Panc1 (cell line): ENCODE measurements around the gene HDAC7.

Source experiments
- POLR2AphosphoS5 ChIP-seq: IDR thresholded peaks from 2 replicates; pipeline ENCODE4 v1.6.1; 2012; ENCODE audit warnings: mild to moderate bottlenecking, low read depth, low read length, moderate library complexity
- TF ChIP-seq, protein P1 (sequence below): fragments of 450-650 bp; IDR thresholded peaks from 2 replicates; pipeline ENCODE4 v1.5.1; 2017; ENCODE audit warnings: mild to moderate bottlenecking

DNA sequence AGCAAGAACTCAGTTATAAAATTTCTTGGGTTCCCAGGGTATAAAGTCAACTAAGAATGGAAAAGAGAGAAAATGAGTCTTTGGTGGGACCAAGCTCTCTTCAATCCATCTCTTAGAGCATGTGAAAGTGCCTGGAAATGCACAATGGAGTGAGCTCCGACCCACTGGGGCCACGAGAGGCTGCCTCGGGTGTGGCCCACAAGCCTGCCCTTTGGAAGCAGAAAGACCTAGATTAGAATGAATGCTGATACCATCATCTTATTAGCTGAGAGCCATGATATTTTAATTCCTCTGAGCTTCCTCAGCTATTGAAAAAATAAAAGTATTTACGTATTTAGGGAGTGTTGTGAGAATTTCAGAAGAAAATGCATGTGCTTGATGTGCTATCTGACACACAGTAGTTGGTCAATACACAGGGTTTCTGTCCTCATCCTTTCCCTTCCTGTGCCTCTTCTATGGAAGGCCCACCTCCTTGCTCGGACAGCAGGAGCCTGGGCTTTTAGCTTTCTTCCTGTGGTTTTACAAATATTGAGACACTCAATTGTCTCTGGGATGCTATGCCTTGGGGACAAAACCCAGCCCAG is 42.6 kb upstream of the HDAC7 start:
- TF ChIP-seq POLR2AphosphoS5, result no peak
- TF ChIP-seq, protein P1, sequence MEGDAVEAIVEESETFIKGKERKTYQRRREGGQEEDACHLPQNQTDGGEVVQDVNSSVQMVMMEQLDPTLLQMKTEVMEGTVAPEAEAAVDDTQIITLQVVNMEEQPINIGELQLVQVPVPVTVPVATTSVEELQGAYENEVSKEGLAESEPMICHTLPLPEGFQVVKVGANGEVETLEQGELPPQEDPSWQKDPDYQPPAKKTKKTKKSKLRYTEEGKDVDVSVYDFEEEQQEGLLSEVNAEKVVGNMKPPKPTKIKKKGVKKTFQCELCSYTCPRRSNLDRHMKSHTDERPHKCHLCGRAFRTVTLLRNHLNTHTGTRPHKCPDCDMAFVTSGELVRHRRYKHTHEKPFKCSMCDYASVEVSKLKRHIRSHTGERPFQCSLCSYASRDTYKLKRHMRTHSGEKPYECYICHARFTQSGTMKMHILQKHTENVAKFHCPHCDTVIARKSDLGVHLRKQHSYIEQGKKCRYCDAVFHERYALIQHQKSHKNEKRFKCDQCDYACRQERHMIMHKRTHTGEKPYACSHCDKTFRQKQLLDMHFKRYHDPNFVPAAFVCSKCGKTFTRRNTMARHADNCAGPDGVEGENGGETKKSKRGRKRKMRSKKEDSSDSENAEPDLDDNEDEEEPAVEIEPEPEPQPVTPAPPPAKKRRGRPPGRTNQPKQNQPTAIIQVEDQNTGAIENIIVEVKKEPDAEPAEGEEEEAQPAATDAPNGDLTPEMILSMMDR, result no peak
